Mucosa of stomach (tissue), 1 donor: ENCODE measurements around the gene CDK2AP2.
"Not testable (repeated sequence)": the region's sequence is repeated elsewhere in the genome, so short reads cannot be mapped to it uniquely, and the experiment has no call there.

Experiments used
- H3K27me3 ChIP-seq: one replicate; pipeline ENCODE4 v1.7.0; 2013; ENCODE audit warnings: mild to moderate bottlenecking, low read length; ENCODE audit not compliant: control insufficient read depth, insufficient read depth
- H3K36me3 ChIP-seq: one replicate; pipeline ENCODE4 v1.7.0; 2013; ENCODE audit warnings: low read length; ENCODE audit not compliant: control insufficient read depth, insufficient read depth
- H3K4me1 ChIP-seq: one replicate; pipeline ENCODE4 v1.7.0; 2013; ENCODE audit warnings: mild to moderate bottlenecking, low read length; ENCODE audit not compliant: control insufficient read depth, insufficient read depth
- H3K4me3 ChIP-seq: one replicate; pipeline ENCODE4 v1.7.0; 2013; ENCODE audit warnings: low read length
- H3K9ac ChIP-seq: one replicate; pipeline ENCODE4 v1.7.0; 2013; ENCODE audit warnings: mild to moderate bottlenecking, low read length, moderate library complexity
- H3K9me3 ChIP-seq: one replicate; pipeline ENCODE4 v1.7.0; 2013; ENCODE audit warnings: mild to moderate bottlenecking, low read length, moderate library complexity; ENCODE audit not compliant: control insufficient read depth
- donor health status: Pancreatic carcinoma.

The CDK2AP2 gene

GRCh38 chr11:67490727-67491065 lies 17.3 kb downstream of the CDK2AP2 start:
- H3K9me3 ChIP-seq = no peaks in the 10 kb centered on the region
- no peaks in the 10 kb centered on the region for H3K27me3 ChIP-seq
- no peak overlapping the region for H3K4me3 ChIP-seq
- no peaks in the 10 kb centered on the region for H3K36me3 ChIP-seq
- H3K4me1 ChIP-seq = peaks cover 6% of the 10 kb centered on the region
- H3K9ac ChIP-seq = no peak overlapping the region

- no peaks in the 10 kb centered on the region for H3K9me3 ChIP-seq
- H3K4me3 ChIP-seq = no peak overlapping the region
- no peak overlapping the region for H3K9ac ChIP-seq
- peaks cover 6% of the 10 kb centered on the region for H3K4me1 ChIP-seq
- no peaks in the 10 kb centered on the region for H3K36me3 ChIP-seq
- H3K27me3 ChIP-seq = no peaks in the 10 kb centered on the region
These were observed 17.9 kb downstream of the CDK2AP2 start for GRCh38 chr11:67489885-67490726.

- Histone ChIP-seq H3K9ac (no peak overlapping the region), H3K4me3 (no peak overlapping the region), H3K9me3 (no peaks in the 10 kb centered on the region), H3K36me3 (no peaks in the 10 kb centered on the region), H3K27me3 (no peaks in the 10 kb centered on the region), H3K4me1 (peaks cover 11% of the 10 kb centered on the region)
These were observed 18.6 kb downstream of the CDK2AP2 start for GRCh38 chr11:67489203-67489884.

- Histone ChIP-seq H3K9me3 (no peaks in the 10 kb centered on the region), H3K27me3 (no peaks in the 10 kb centered on the region), H3K4me1 (peaks cover 23% of the 10 kb centered on the region), H3K4me3 (no peak overlapping the region), H3K36me3 (no peaks in the 10 kb centered on the region), H3K9ac (no peak overlapping the region)
These were observed 21.3 kb downstream of the CDK2AP2 start for GRCh38 chr11:67486481-67487195.

GRCh38 chr11:67485873-67486361 lies 22.0 kb downstream of the CDK2AP2 start:
- not testable (repeated sequence) for H3K4me3 ChIP-seq, H3K9me3 ChIP-seq, H3K9ac ChIP-seq, H3K36me3 ChIP-seq, H3K27me3 ChIP-seq
- peaks cover 23% of the 10 kb centered on the region for H3K4me1 ChIP-seq

GRCh38 chr11:67484847-67485311 lies 23.1 kb downstream of the CDK2AP2 start:
- H3K9ac ChIP-seq = peak overlapping the region; percentile 37
- no peaks in the 10 kb centered on the region for H3K9me3 ChIP-seq
- H3K36me3 ChIP-seq = no peaks in the 10 kb centered on the region
- H3K4me3 ChIP-seq = no peak overlapping the region
- no peaks in the 10 kb centered on the region for H3K27me3 ChIP-seq
- H3K4me1 ChIP-seq = peaks cover 23% of the 10 kb centered on the region

- Histone ChIP-seq H3K4me1 (peaks cover 23% of the 10 kb centered on the region), H3K27me3 (no peaks in the 10 kb centered on the region), H3K4me3 (no peak overlapping the region), H3K9ac (peak overlapping the region; percentile 37), H3K9me3 (no peaks in the 10 kb centered on the region), H3K36me3 (no peaks in the 10 kb centered on the region)
These were observed 23.9 kb downstream of the CDK2AP2 start for GRCh38 chr11:67483831-67484665.

- Histone ChIP-seq H3K9me3 (no peaks in the 10 kb centered on the region), H3K4me3 (peak within 1 kb of the TSS; percentile 75), H3K9ac (peak within 1 kb of the TSS; percentile 77), H3K36me3 (no peaks in the 10 kb centered on the region), H3K4me1 (peaks cover 23% of the 10 kb centered on the region), H3K27me3 (no peaks in the 10 kb centered on the region)
These were observed 24.8 kb downstream of the CDK2AP2 start, which contains the start of gene AIP for GRCh38 chr11:67482827-67483798. AIP (plus strand) TSS chr11:67483026; CDS start chr11:67483159, 133 bp downstream.

- H3K4me1 ChIP-seq = peaks cover 23% of the 10 kb centered on the region
- H3K36me3 ChIP-seq = no peaks in the 10 kb centered on the region
- no peaks in the 10 kb centered on the region for H3K27me3 ChIP-seq
- H3K4me3 ChIP-seq = peak overlapping the region; percentile 75
- H3K9ac ChIP-seq = peak overlapping the region; percentile 77
- H3K9me3 ChIP-seq = no peaks in the 10 kb centered on the region
These were observed 25.6 kb downstream of the CDK2AP2 start for GRCh38 chr11:67482275-67482826.

- H3K36me3 ChIP-seq, H3K9me3 ChIP-seq, H3K9ac ChIP-seq, H3K27me3 ChIP-seq, H3K4me1 ChIP-seq, H3K4me3 ChIP-seq: not testable (repeated sequence)
These were observed 30.5 kb downstream of the CDK2AP2 start for GRCh38 chr11:67477344-67478050.
